DND-41 (cell line): ENCODE measurements around the gene POU6F2.

Experiments
- CTCF ChIP-seq: IDR thresholded peaks from 2 replicates; pipeline ENCODE4 v1.5.1; 2012; ENCODE audit warnings: borderline replicate concordance, low read length, moderate library complexity, mild to moderate bottlenecking; ENCODE audit not compliant: poor library complexity, severe bottlenecking; ENCODE audit errors: extremely low read depth
- EZH2 ChIP-seq: IDR thresholded peaks from 3 replicates; pipeline ENCODE4 v1.6.1; 2012; ENCODE audit warnings: borderline replicate concordance, low read depth, mild to moderate bottlenecking, moderate library complexity, low read length, inconsistent platforms; ENCODE audit not compliant: severe bottlenecking

- TF ChIP-seq EZH2 = no peak
- TF ChIP-seq CTCF = no peak
Measured at GRCh38 chr7:39333701-39334100, 356.0 kb downstream of the POU6F2 start.
